OCI-LY1 (cell line): ENCODE data around the gene VPS52.

ENCODE experiments used
- H2AFZ ChIP-seq: fragments of 200-600 bp; sonication (generic), shearing (Covaris generic); 2 replicates; pipeline ENCODE4 v1.6.0; 2014; ENCODE audit warnings: antibody characterized with exemption, mild to moderate bottlenecking, low read length
- H3F3A ChIP-seq: fragments of 200-600 bp; sonication (generic), shearing (Covaris generic); 2 replicates; pipeline ENCODE4 v1.6.0; 2014; ENCODE audit warnings: mild to moderate bottlenecking, antibody characterized with exemption, low read length, moderate library complexity; ENCODE audit not compliant: insufficient read depth
- H3K27ac ChIP-seq: fragments of 200-600 bp; sonication (generic); 2 replicates; pipeline ENCODE4 v1.5.1; 2014; ENCODE audit warnings: low read length, mixed run types, mild to moderate bottlenecking, low read depth; ENCODE audit not compliant: poor library complexity, severe bottlenecking
- H3K27me3 ChIP-seq: fragments of 200-600 bp; sonication (generic); 2 replicates; pipeline ENCODE4 v1.6.0; 2014; ENCODE audit warnings: antibody characterized with exemption, mild to moderate bottlenecking, low read length, moderate library complexity; ENCODE audit not compliant: insufficient read depth
- H3K36me3 ChIP-seq: fragments of 200-600 bp; sonication (generic); 2 replicates; pipeline ENCODE4 v1.6.1; 2014; ENCODE audit warnings: mild to moderate bottlenecking, antibody characterized with exemption, low read length, moderate library complexity, mixed read lengths; ENCODE audit not compliant: insufficient read depth
- H3K4me1 ChIP-seq: fragments of 200-600 bp; sonication (generic); 2 replicates; pipeline ENCODE4 v1.5.1; 2014; ENCODE audit warnings: mild to moderate bottlenecking, low read length, moderate library complexity; ENCODE audit not compliant: insufficient read depth, severe bottlenecking
- H3K4me2 ChIP-seq: fragments of 200-600 bp; sonication (generic), shearing (Covaris generic); 2 replicates; pipeline ENCODE4 v1.6.1; 2014; ENCODE audit warnings: low read length
- H3K4me3 ChIP-seq: fragments of 200-600 bp; sonication (generic); 2 replicates; pipeline ENCODE4 v1.5.1; 2014; ENCODE audit warnings: low read length, low read depth, mild to moderate bottlenecking, mixed read lengths; ENCODE audit not compliant: poor library complexity, severe bottlenecking
- H3K79me2 ChIP-seq: fragments of 200-600 bp; shearing (Covaris generic); 2 replicates; pipeline ENCODE4 v1.6.1; 2016; ENCODE audit warnings: mixed run types, low read length, mixed read lengths; ENCODE audit not compliant: insufficient read depth
- H3K9ac ChIP-seq: fragments of 200-600 bp; sonication (generic), shearing (Covaris generic); 2 replicates; pipeline ENCODE4 v1.6.1; 2014; ENCODE audit warnings: mild to moderate bottlenecking, low read length, mixed read lengths
- H3K9me2 ChIP-seq: fragments of 200-600 bp; sonication (generic), shearing (Covaris generic); 2 replicates; pipeline ENCODE4 v1.6.1; 2014; ENCODE audit warnings: low read depth, mild to moderate bottlenecking, low read length, mixed read lengths
- H3K9me3 ChIP-seq: fragments of 200-600 bp; shearing (Covaris generic); 2 replicates; pipeline ENCODE4 v1.6.1; 2014; ENCODE audit warnings: low read length, mixed read lengths
- H4K20me1 ChIP-seq: fragments of 200-600 bp; sonication (generic), shearing (Covaris generic); 2 replicates; pipeline ENCODE4 v1.6.0; 2016; ENCODE audit warnings: mild to moderate bottlenecking, low read length; ENCODE audit not compliant: insufficient read depth
- CTCF ChIP-seq: fragments of 200-600 bp; sonication (generic), shearing (Covaris generic); IDR thresholded peaks from 2 replicates; pipeline ENCODE4 v1.5.1; 2017; ENCODE audit warnings: mild to moderate bottlenecking, antibody characterized with exemption, low read length, moderate library complexity, mixed read lengths
- EZH2 ChIP-seq: fragments of 200-600 bp; sonication (generic), shearing (Covaris generic); IDR thresholded peaks from 2 replicates; pipeline ENCODE4 v1.8.0; 2017; ENCODE audit warnings: borderline replicate concordance, mixed run types, mild to moderate bottlenecking, antibody characterized with exemption, low read length, moderate library complexity, mixed read lengths

VPS52 gene

DNA sequence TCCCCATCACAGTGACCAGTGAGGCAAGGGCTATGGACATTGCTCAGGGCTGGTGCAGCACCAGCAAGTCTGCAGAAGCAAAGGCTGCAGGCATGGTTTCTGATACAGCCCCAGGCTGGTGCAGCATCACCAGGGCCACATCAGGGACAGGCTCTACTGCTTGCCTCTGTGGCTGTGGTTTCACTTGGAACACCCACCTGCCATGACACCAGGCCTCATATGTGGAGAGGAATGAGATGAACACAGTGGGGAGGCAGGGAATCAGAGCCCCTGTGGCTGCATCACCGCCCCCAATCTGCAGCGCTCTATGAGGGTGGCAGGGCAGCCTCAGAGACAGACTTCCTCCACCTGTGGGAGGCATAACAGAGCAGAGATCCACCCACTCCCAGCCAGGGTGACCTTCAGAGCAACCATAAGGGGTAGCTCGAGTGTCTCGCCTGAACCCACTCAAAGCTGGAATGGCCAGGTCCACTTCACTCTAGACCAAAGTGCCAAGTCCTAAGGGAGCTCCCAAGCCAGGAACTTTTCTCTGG is 55.5 kb downstream of the VPS52 start:
- no peak overlapping the region for H3K9ac ChIP-seq
- H3F3A ChIP-seq, result no peaks in the 10 kb centered on the region
- no peak for TF ChIP-seq CTCF
- no peak for TF ChIP-seq EZH2
- H3K27me3 ChIP-seq, result 0 out of 2 replicates have a peak, but pooled peaks cover 3% of the 10 kb centered on the region
- H3K4me3 ChIP-seq, result no peak overlapping the region
- no peak overlapping the region for H3K4me2 ChIP-seq
- H3K9me3 ChIP-seq, result no peaks in the 10 kb centered on the region
- no peaks in the 10 kb centered on the region for H3K9me2 ChIP-seq
- H3K79me2 ChIP-seq, result no peaks in the 10 kb centered on the region
- H4K20me1 ChIP-seq, result no peaks in the 10 kb centered on the region
- no peak overlapping the region for H3K27ac ChIP-seq
- H3K36me3 ChIP-seq, result no peaks in the 10 kb centered on the region; the same call in 1 of the 2 replicates
- no peak overlapping the region for H2AFZ ChIP-seq
- H3K4me1 ChIP-seq, result no peaks in the 10 kb centered on the region

GRCh38 chr6:33215271-33216116 is 56.2 kb downstream of the VPS52 start:
- H3K27me3 ChIP-seq, result 0 out of 2 replicates have a peak, but pooled peaks cover 3% of the 10 kb centered on the region
- H3K9ac ChIP-seq, result no peak overlapping the region

DNA sequence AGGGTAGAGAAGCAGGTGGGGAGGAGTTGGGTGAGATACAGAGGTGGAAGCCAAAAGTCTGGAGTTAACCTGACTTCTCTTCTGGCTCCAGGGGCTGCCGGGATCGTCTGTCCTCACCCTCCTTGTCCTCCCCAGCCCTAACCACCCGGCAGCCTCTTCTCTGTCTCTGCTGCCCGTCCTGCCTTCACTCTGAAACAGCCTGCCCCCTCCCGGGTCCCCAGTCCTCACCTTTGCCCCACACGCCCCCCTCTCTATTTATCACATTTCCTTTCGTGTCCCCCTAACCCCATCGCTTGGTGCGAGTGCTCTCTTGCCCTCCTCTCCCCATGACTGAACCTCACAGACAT is 57.7 kb downstream of the VPS52 start:
- no peaks in the 10 kb centered on the region for H3K9me3 ChIP-seq

More at GRCh38 chr6:33215271-33216116, 56.2 kb downstream of the VPS52 start:
- no peaks in the 10 kb centered on the region for H3K9me3 ChIP-seq
- no peak overlapping the region for H3K27ac ChIP-seq
- no peak overlapping the region for H3K4me2 ChIP-seq
- no peaks in the 10 kb centered on the region for H4K20me1 ChIP-seq
- TF ChIP-seq CTCF (no peak), EZH2 (no peak)
- no peaks in the 10 kb centered on the region for H3K9me2 ChIP-seq
- H3K4me1 ChIP-seq, result no peaks in the 10 kb centered on the region
- H3K79me2 ChIP-seq, result no peaks in the 10 kb centered on the region
- H3K4me3 ChIP-seq, result no peak overlapping the region
- no peak overlapping the region for H2AFZ ChIP-seq
- peaks cover 4% of the 10 kb centered on the region; the same call in 1 of the 2 replicates for H3K36me3 ChIP-seq
- no peaks in the 10 kb centered on the region for H3F3A ChIP-seq

More for the DNA sequence above, 57.7 kb downstream of the VPS52 start:
- no peak overlapping the region for H2AFZ ChIP-seq
- no peak overlapping the region for H3K4me3 ChIP-seq
- H3K36me3 ChIP-seq, result peaks cover 14% of the 10 kb centered on the region
- H3K4me2 ChIP-seq, result no peak overlapping the region
- no peak for TF ChIP-seq EZH2
- no peak for TF ChIP-seq CTCF
- no peaks in the 10 kb centered on the region for H3K79me2 ChIP-seq
- no peak overlapping the region for H3K9ac ChIP-seq
- H4K20me1 ChIP-seq, result no peaks in the 10 kb centered on the region
- no peaks in the 10 kb centered on the region for H3K9me2 ChIP-seq
- peaks cover 4% of the 10 kb centered on the region for H3K4me1 ChIP-seq
- no peak overlapping the region for H3K27ac ChIP-seq
- H3K27me3 ChIP-seq, result 0 out of 2 replicates have a peak, but pooled peaks cover 3% of the 10 kb centered on the region
- H3F3A ChIP-seq, result no peaks in the 10 kb centered on the region
